ENCODE results near the gene ITGAV. TPM values are rescaled to one million over a fixed set of nuclear protein-coding genes. Genes with fewer than 3 reads are reported as not detected.

ITGAV gene
- total RNA-seq, 1 experiment from 2014 or later, result 26.9 TPM

GRCh38 chr2:186644791-186645190, 54.9 kb downstream of the ITGAV start:
- Histone ChIP-seq H3K27me3 (ENCODE audit: insufficient read depth, low read length) (no peaks in the 10 kb centered on the region), H2BK5ac (ENCODE audit: insufficient read length, low read length) (no peak overlapping the region), H2BK15ac (ENCODE audit: low read depth, low read length) (no peak overlapping the region), H3K56ac (ENCODE audit: insufficient read length, low read depth, low read length) (no peak overlapping the region), H3K4ac (ENCODE audit: low read depth, low read length) (no peak overlapping the region), H2AFZ (ENCODE audit: low read length) (no peak overlapping the region), H4K8ac (replicated peaks; ENCODE audit: insufficient read length, low read depth, low read length) (no peak overlapping the region), H2BK120ac (ENCODE audit: low read depth, low read length, poor library complexity, severe bottlenecking) (no peak overlapping the region), H4K20me1 (ENCODE audit: control insufficient read depth, insufficient read depth, insufficient read length) (no peaks in the 10 kb centered on the region), H3K18ac (ENCODE audit: insufficient read length, low read depth, low read length) (no peak overlapping the region), H4K91ac (ENCODE audit: insufficient read length, low read depth, low read length) (no peak overlapping the region), H3K4me1 (ENCODE audit: insufficient read depth, low read length) (no peaks in the 10 kb centered on the region; the same call in 1 of the 2 replicates), H3T11ph (ENCODE audit: low read length) (no peak overlapping the region), H4K5ac (ENCODE audit: insufficient read length, low read depth, low read length) (no peak overlapping the region), H2AK5ac (ENCODE audit: insufficient read length, low read length) (no peak overlapping the region), H3K9ac (ENCODE audit: extremely low read depth, insufficient read length, low read length) (no peak overlapping the region), H2BK12ac (ENCODE audit: insufficient read length, low read depth, low read length) (no peak overlapping the region), H3K27ac (ENCODE audit: insufficient read length, low read depth, low read length) (no peak overlapping the region), H3K23ac (ENCODE audit: insufficient read length, low read depth, low read length) (no peak overlapping the region), H3K79me1 (ENCODE audit: insufficient read depth, low read depth, low read length, poor library complexity, severe bottlenecking) (no peaks in the 10 kb centered on the region), H3K14ac (ENCODE audit: insufficient read depth, low read length) (no peak overlapping the region), H3K4me2 (ENCODE audit: insufficient read depth, insufficient read length, low read length) (no peak overlapping the region), H3K79me2 (ENCODE audit: insufficient read depth, low read length) (no peaks in the 10 kb centered on the region), H3K9me3 (ENCODE audit: control insufficient read depth, low read depth, low read length) (no peaks in the 10 kb centered on the region), H3K23me2 (ENCODE audit: insufficient read length, low read depth, low read length, poor library complexity, severe bottlenecking) (no peaks in the 10 kb centered on the region), H2BK20ac (ENCODE audit: low read depth, low read length, poor library complexity, severe bottlenecking) (no peak overlapping the region)
- H3K27ac Mint-ChIP-seq, result no peak overlapping the region; a peak in 1 of 7 replicates
- no peaks in the 10 kb centered on the region for H3K27me3 Mint-ChIP-seq (ENCODE audit: low read depth)
- H3K4me1 Mint-ChIP-seq, result peaks cover 5 to 7% of the 10 kb centered on the region in 2 experiments
- WGBS (ENCODE audit: extremely low coverage, insufficient read length, low lambda C conversion rate), result 100% methylated on average over 1 of the region's 5 CpGs
- DNase-seq, result no peak
- H3K36me3 Mint-ChIP-seq (ENCODE audit: insufficient read depth in 1 of 3, low read depth in 3 of 3), result peaks cover 5 to 19% (median 8%) of the 10 kb centered on the region in 3 experiments; a peak in 6 of 7 replicates
- no peak for TF ChIP-seq CTCF (conservative IDR thresholded peaks at IDR 0.05)
- H3K4me3 Mint-ChIP-seq, result no peak overlapping the region
- no peaks in the 10 kb centered on the region for H3K9me3 Mint-ChIP-seq
